Measurements from ENCODE around the gene AASDHPPT. TPM values are rescaled to one million over a fixed set of nuclear protein-coding genes. Genes with fewer than 3 reads are reported as not detected.

Gene AASDHPPT
- total RNA-seq, 2 experiments from 2014 or later = 41.6 to 46.2 TPM

GRCh38 chr11:106059617-106060016 is 17.8 kb upstream of the AASDHPPT start:
- Mint-ChIP-seq H3K36me3 (ENCODE audit: low read depth) (peaks cover 12% of the 10 kb centered on the region), H3K27me3 (no peaks in the 10 kb centered on the region), H3K4me3 (no peak overlapping the region), H3K9me3 (no peaks in the 10 kb centered on the region), H3K27ac (no peak overlapping the region), H3K4me1 (ENCODE audit: low read depth) (peaks cover 14% of the 10 kb centered on the region)
- POLR2A ChIA-PET = no interaction called here
- intact Hi-C loops (cut with micrococcal nuclease) = no loop called here
- no peak for TF ChIP-seq CTCF (IDR thresholded peaks at IDR 0.05)
- DNase-seq (no peak), ATAC-seq (no peak)
- CTCF ChIA-PET = interaction anchor here (0.8 kb wide), 1 partner anchor 19 kb away, joined by 3 read pairs; no protein-coding TSS in a partner anchor

GRCh38 chr11:106061249-106061784 is 16.1 kb upstream of the AASDHPPT start:
- ChIA-PET CTCF (interaction anchor here (1.1 to 1.2 kb wide), 2 partner anchors 15 to 24 kb away, joined by 3 to 4 read pairs; partner anchors contain the start of gene KBTBD3), POLR2A (no interaction called here)
- Mint-ChIP-seq H3K27me3 (no peaks in the 10 kb centered on the region), H3K4me1 (ENCODE audit: low read depth) (peaks cover 17% of the 10 kb centered on the region), H3K36me3 (ENCODE audit: low read depth) (peaks cover 19% of the 10 kb centered on the region), H3K27ac (no peak overlapping the region), H3K9me3 (no peaks in the 10 kb centered on the region), H3K4me3 (no peak overlapping the region)
- TF ChIP-seq CTCF (IDR thresholded peaks at IDR 0.05) = no peak
- intact Hi-C loops (cut with micrococcal nuclease) = no loop called here
- ATAC-seq = no peak
- no peak for DNase-seq

DNA sequence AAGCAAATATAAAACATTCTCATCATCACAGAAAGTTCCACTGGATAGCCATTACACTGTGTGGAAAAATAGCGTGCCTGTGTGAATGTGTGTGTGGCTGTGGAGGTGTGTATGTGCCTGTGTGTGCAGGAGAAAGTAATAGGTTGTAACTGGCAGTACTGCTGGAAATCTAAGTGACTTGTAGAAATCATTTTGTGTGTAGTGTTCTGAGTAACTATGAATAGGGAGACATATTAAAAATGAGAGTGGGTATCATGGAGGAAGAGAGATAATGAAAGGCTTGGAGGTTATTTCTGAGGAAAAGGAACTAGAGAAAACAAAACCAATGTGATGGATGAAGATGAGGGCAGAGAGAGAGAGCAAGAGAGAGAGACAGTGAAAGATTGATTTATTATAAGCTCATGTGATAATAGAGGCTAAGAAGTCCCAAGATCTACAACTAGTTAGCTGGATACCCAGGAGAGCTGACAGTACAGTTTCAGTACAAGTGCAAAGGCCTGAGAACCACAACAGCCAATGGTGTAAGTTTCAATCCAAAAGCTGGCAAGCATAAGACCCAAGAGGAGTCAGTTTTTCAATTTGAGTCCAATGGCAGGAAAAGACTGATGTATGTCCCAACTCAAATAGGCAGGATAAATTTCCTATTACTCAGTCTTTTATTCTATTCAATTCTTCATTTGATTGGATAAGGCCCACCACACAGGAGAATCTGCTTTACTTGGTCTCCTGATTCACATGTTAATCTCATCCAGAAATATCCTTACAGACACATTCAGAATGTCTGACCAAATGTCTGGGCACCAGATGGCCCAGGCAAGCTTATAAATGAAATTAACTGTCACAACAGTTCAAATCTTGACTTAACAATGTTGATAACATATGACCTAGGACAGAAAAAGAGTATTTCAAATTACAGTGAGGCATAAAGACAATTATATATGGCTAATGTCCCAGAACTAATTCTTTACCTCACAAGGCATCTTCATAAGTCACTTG is 15.2 kb upstream of the AASDHPPT start:
- intact Hi-C loops (cut with micrococcal nuclease) = no loop called here
- H3K27me3 Mint-ChIP-seq = no peaks in the 10 kb centered on the region
- peak overlapping the region; percentile 26 for H3K27ac Mint-ChIP-seq
- ChIA-PET POLR2A (no interaction called here), CTCF (interaction anchor here (1.1 to 1.6 kb wide), 2 partner anchors 12 to 23 kb away, joined by 3 read pairs; no protein-coding TSS in a partner anchor)
- ATAC-seq = no peak
- H3K4me3 Mint-ChIP-seq = no peak overlapping the region
- no peaks in the 10 kb centered on the region for H3K9me3 Mint-ChIP-seq
- no peak for TF ChIP-seq CTCF (IDR thresholded peaks at IDR 0.05)
- peaks cover 15% of the 10 kb centered on the region for H3K4me1 Mint-ChIP-seq (ENCODE audit: low read depth)
- peaks cover 18% of the 10 kb centered on the region for H3K36me3 Mint-ChIP-seq (ENCODE audit: low read depth)
- no peak for DNase-seq

- Mint-ChIP-seq H3K27me3 (no peaks in the 10 kb centered on the region), H3K36me3 (ENCODE audit: low read depth) (peaks cover 13% of the 10 kb centered on the region), H3K4me3 (no peak overlapping the region), H3K27ac (no peak overlapping the region), H3K4me1 (ENCODE audit: low read depth) (peaks cover 15% of the 10 kb centered on the region), H3K9me3 (no peaks in the 10 kb centered on the region)
- TF ChIP-seq CTCF (IDR thresholded peaks at IDR 0.05) = no peak
- ChIA-PET CTCF (interaction anchor here (1.6 kb wide), 1 partner anchor 13 kb away, joined by 3 read pairs; no protein-coding TSS in a partner anchor), POLR2A (no interaction called here)
- intact Hi-C loops (cut with micrococcal nuclease) = no loop called here
- ATAC-seq (peak; percentile 73), DNase-seq (peak; percentile 17)
Measured at GRCh38 chr11:106063009-106063408, 14.5 kb upstream of the AASDHPPT start.

- ATAC-seq = no peak
- intact Hi-C loops (cut with micrococcal nuclease) = no loop called here
- TF ChIP-seq CTCF (IDR thresholded peaks at IDR 0.05) = no peak
- Mint-ChIP-seq H3K27me3 (no peaks in the 10 kb centered on the region), H3K4me3 (no peak overlapping the region), H3K36me3 (ENCODE audit: low read depth) (peaks cover 11% of the 10 kb centered on the region), H3K9me3 (no peaks in the 10 kb centered on the region), H3K4me1 (ENCODE audit: low read depth) (peaks cover 13% of the 10 kb centered on the region), H3K27ac (no peak overlapping the region)
- POLR2A ChIA-PET = no interaction called here
- DNase-seq = no peak
- CTCF ChIA-PET = no interaction called here
Measured at GRCh38 chr11:106070606-106071005, 6.9 kb upstream of the AASDHPPT start.
